ENCODE results near the gene SETMAR. TPM values are rescaled to one million over a fixed set of nuclear protein-coding genes. Genes with fewer than 3 reads are reported as not detected.

The SETMAR gene
- polyA plus RNA-seq, 3 donors = 3.1 to 7.2 (median 3.5) TPM

DNA sequence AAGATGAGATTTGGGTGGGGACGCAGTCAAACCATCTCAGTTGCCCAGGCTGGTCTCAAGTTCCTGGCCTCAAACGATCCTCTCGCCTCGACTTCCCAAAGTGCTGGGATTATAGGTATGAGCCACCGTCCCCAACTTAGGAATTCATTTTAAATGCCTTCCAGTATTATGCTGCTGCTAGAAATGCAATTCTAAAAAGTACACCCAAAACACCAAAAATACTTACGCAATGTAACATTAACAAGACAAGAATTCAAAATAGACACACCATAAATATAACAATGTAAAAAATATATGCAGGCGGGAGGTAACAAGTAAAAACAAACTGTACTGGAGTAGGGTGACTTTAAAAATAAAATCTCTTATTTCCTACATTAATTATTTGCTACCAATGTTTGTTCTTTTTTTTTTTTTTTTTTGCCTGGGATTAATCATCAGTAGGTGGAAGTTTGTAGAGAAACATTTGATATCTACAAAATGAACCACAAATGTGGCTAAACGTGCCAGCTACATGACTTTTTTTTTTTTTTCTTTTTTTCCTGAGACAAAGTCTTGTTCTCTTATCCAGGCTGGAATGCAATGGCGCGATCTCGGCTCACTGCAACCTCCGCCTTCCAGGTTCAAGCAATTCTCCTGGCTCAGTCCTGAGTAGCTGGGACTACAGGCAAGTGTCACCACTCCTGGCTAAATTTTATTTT, 56.8 kb downstream of the SETMAR start:
- Histone ChIP-seq H2AFZ (ENCODE audit: insufficient read depth, low read depth, low read length, poor library complexity, severe bottlenecking) (no peak overlapping the region), H3K79me2 (ENCODE audit: insufficient read depth, low read length) (no peaks in the 10 kb centered on the region), H3K27ac (ENCODE audit: low read depth in 1 of 2, low read length in 2 of 2) (no peak overlapping the region), H3K4me1 (ENCODE audit: control insufficient read depth in 1 of 2, insufficient read depth in 2 of 2, low read length in 2 of 2) (no peaks in the 10 kb centered on the region), H3K9me3 (replicated peaks in 1 of 2; ENCODE audit: control insufficient read depth in 1 of 2, insufficient read depth in 1 of 2, low read length in 2 of 2) (no peaks in the 10 kb centered on the region), H3K36me3 (replicated peaks in 1 of 2; ENCODE audit: control insufficient read depth in 1 of 2, insufficient read depth in 2 of 2, low read length in 2 of 2) (peaks cover 19 to 56% of the 10 kb centered on the region in 2 donors), H3K27me3 (ENCODE audit: control insufficient read depth in 2 of 2, insufficient read depth in 2 of 2, low read length in 2 of 2) (no peaks in the 10 kb centered on the region), H3K4me3 (replicated peaks in 1 of 3; ENCODE audit: low read depth in 2 of 3, low read length in 3 of 3) (no peak overlapping the region), H4K20me1 (ENCODE audit: insufficient read depth, low read length) (no peaks in the 10 kb centered on the region), H3K9ac (ENCODE audit: insufficient read depth, low read length, poor library complexity, severe bottlenecking) (no peak overlapping the region), H3K4me2 (replicated peaks; ENCODE audit: extremely low read depth, low read length, poor library complexity, severe bottlenecking) (no peak overlapping the region)
- peaks cover 33 to 55% of the 10 kb centered on the region in 2 donors for H3K36me3 Mint-ChIP-seq
- no peak for DNase-seq
- H3K27me3 Mint-ChIP-seq (ENCODE audit: low read depth in 3 of 3) = no peaks in the 10 kb centered on the region
- peaks cover 0 to 2% (median 0%) of the 10 kb centered on the region in 7 donors for H3K9me3 Mint-ChIP-seq
- intact Hi-C loops (cut with micrococcal nuclease) = loop anchor here in 1 of 2 donors (10.0 kb wide), 1 partner anchor 65 kb away; no protein-coding TSS in a partner anchor
- H3K27ac Mint-ChIP-seq = peak overlapping the region in 1 of 7 donors; percentile 5
- no peaks in the 10 kb centered on the region for H3K4me1 Mint-ChIP-seq
- no peak for TF ChIP-seq CTCF (IDR thresholded peaks at IDR 0.05)
- no peak overlapping the region for H3K4me3 Mint-ChIP-seq
- WGBS (ENCODE audit: insufficient coverage) = 97% methylated on average over 9 of the region's 12 CpGs

- Mint-ChIP-seq H3K27me3 (ENCODE audit: low read depth in 3 of 3) (no peaks in the 10 kb centered on the region), H3K4me1 (no peaks in the 10 kb centered on the region), H3K9me3 (peaks cover 0 to 2% (median 0%) of the 10 kb centered on the region in 7 donors), H3K27ac (no peak overlapping the region), H3K36me3 (peaks cover 33 to 51% of the 10 kb centered on the region in 2 donors), H3K4me3 (no peak overlapping the region)
- Histone ChIP-seq H3K9me3 (replicated peaks in 1 of 2; ENCODE audit: control insufficient read depth in 1 of 2, insufficient read depth in 1 of 2, low read length in 2 of 2) (no peaks in the 10 kb centered on the region), H3K27me3 (ENCODE audit: control insufficient read depth in 2 of 2, insufficient read depth in 2 of 2, low read length in 2 of 2) (no peaks in the 10 kb centered on the region), H3K4me2 (replicated peaks; ENCODE audit: extremely low read depth, low read length, poor library complexity, severe bottlenecking) (no peak overlapping the region), H3K36me3 (replicated peaks in 1 of 2; ENCODE audit: control insufficient read depth in 1 of 2, insufficient read depth in 2 of 2, low read length in 2 of 2) (peaks cover 19 to 51% of the 10 kb centered on the region in 2 donors), H4K20me1 (ENCODE audit: insufficient read depth, low read length) (no peaks in the 10 kb centered on the region), H3K79me2 (ENCODE audit: insufficient read depth, low read length) (no peaks in the 10 kb centered on the region), H3K27ac (ENCODE audit: low read depth in 1 of 2, low read length in 2 of 2) (no peak overlapping the region), H3K9ac (ENCODE audit: insufficient read depth, low read length, poor library complexity, severe bottlenecking) (no peak overlapping the region), H2AFZ (ENCODE audit: insufficient read depth, low read depth, low read length, poor library complexity, severe bottlenecking) (no peak overlapping the region), H3K4me3 (replicated peaks in 1 of 3; ENCODE audit: low read depth in 2 of 3, low read length in 3 of 3) (no peak overlapping the region), H3K4me1 (ENCODE audit: control insufficient read depth in 1 of 2, insufficient read depth in 2 of 2, low read length in 2 of 2) (no peaks in the 10 kb centered on the region)
- WGBS (ENCODE audit: insufficient coverage) = 100% methylated on average over 1 of the region's 6 CpGs
- DNase-seq = no peak
- intact Hi-C loops (cut with micrococcal nuclease) = no loop called here
- TF ChIP-seq CTCF (IDR thresholded peaks at IDR 0.05) = no peak
These were observed 57.6 kb downstream of the SETMAR start for GRCh38 chr3:4360817-4361216.
